ENCODE results near the gene SLC39A3. TPM values are rescaled to one million over a fixed set of nuclear protein-coding genes. Genes with fewer than 3 reads are reported as not detected.

The SLC39A3 gene
- total and polyA plus RNA-seq, 10 of the 15 experiments (the other 5 are each of a cell fraction or from before 2014, with no cell fraction given) = 0.63 to 67.1 (median 51.2) TPM

DNA sequence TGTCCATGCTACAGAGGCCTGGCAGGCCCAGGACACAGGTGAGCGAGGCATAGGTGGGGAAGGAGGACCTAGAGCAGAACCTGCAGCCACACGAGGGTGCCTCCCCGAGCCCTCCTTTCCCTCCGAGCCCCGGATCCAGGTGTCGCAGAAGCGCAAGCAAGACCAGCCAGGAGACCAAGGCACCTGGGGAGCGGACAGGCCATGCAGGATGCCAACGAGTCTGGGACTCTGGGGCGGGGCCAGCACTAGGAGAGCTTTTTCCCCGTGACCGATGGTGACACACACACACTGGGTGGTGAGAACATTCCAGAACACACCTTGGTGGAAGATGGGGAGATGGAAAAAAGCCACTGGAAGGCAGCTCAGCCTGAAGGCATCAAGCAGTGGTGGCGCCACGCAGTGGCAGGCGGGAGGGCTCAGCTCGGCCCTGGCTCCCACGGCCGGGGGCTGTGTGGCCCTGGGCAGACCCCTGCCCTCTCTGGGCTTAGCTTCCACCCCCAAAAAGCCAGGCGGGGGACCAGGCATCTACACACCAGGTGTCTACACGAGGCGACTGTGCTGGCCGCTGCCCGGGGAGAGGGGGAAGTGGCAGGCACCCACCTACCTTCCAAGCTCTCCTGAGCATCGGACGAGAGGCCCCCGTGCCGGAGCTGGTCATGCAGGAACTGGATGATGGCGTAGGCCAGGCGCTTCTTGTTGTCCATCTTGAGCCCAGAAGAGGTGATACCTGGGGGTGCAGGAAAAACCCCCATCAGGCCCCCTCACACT lies 28.7 kb upstream of the SLC39A3 start:
- DNase-seq (ENCODE audit: low read depth, low spot score) (no peak), FAIRE-seq (no peak), ATAC-seq (no peak)
- Histone ChIP-seq H3K9me3 (replicated peaks; ENCODE audit: control insufficient read depth, insufficient read depth, low read length) (no peaks in the 10 kb centered on the region), H3K27ac (ENCODE audit: control insufficient read depth, insufficient read depth) (no peak overlapping the region), H3K9ac (ENCODE audit: control insufficient read depth, insufficient read depth, low read length) (no peak overlapping the region), H3K4me1 (ENCODE audit: control insufficient read depth, insufficient read depth, low read length) (no peaks in the 10 kb centered on the region), H3K79me2 (ENCODE audit: control insufficient read depth, insufficient read depth, low read length) (peaks cover 18% of the 10 kb centered on the region), H3K27me3 (replicated peaks in 1 of 2; ENCODE audit: control insufficient read depth in 2 of 2, insufficient read depth in 2 of 2, low read length in 1 of 2) (no peaks in the 10 kb centered on the region), H3K4me3 (no peak overlapping the region), H2AFZ (ENCODE audit: control insufficient read depth, low read depth, low read length) (no peak overlapping the region), H3K4me2 (ENCODE audit: control insufficient read depth, insufficient read depth) (no peak overlapping the region), H3K36me3 (ENCODE audit: control insufficient read depth in 2 of 2, insufficient read depth in 2 of 2, low read length in 1 of 2) (peaks cover 5 to 32% of the 10 kb centered on the region in 2 experiments; a peak in 3 of 4 replicates), H4K20me1 (ENCODE audit: control insufficient read depth, insufficient read depth) (peaks cover 3% of the 10 kb centered on the region; the same call in 1 of the 2 replicates)
- intact Hi-C loops (cut with micrococcal nuclease; ENCODE audit: unreplicated experiment) = no loop called here
- in situ Hi-C loops (cut with MboI) = no loop called here
- 93% methylated on average over 20 of the region's 29 CpGs for WGBS (ENCODE audit: insufficient coverage, insufficient replicate concordance, low lambda C conversion rate, missing lambda C conversion rate)
- ChIA-PET POLR2A (no interaction called here), RAD21 (ENCODE audit: unreplicated experiment) (no interaction called here), CTCF (interaction anchor here (0.6 to 0.7 kb wide), 3 partner anchors 15 to 604 kb away, joined by 3 to 6 read pairs (median 3); no protein-coding TSS in a partner anchor), SMC1A (ENCODE audit: uncharacterized antibody, unreplicated experiment) (no interaction called here)
- no peak for TF ChIP-seq NR2C1 (IDR thresholded peaks at IDR 0.05)
- TF ChIP-seq, protein P1, sequence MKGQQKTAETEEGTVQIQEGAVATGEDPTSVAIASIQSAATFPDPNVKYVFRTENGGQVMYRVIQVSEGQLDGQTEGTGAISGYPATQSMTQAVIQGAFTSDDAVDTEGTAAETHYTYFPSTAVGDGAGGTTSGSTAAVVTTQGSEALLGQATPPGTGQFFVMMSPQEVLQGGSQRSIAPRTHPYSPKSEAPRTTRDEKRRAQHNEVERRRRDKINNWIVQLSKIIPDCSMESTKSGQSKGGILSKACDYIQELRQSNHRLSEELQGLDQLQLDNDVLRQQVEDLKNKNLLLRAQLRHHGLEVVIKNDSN (IDR thresholded peaks at IDR 0.05; ENCODE audit: borderline replicate concordance, extremely low read length, insufficient read depth, low read depth, low read length) = peak; percentile 3
- no TSS peak for BruUV-seq (replicated peaks)

DNA sequence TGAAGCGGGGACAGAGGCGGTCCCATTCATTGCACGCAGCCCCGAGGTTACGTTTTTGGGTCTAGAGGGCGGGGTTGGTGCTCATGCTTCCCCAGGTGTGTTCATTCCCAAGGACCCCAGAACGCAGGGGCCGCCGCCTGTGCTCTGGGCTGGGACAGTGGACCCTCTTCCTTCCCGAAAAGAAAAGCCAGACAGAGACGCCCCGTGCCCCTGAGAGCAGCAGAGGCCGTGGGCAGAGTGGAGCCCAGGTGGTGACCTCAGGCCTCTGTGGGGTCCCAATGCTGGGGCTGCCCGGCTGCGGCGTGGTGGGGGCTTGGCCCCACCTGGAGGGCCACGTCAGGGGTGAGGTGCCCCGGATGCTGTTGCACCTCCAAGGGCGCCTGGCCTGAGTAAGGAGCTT lies 27.9 kb upstream of the SLC39A3 start:
- ATAC-seq (no peak), FAIRE-seq (no peak), DNase-seq (ENCODE audit: low read depth, low spot score) (no peak)
- POLR2A ChIA-PET = no interaction called here
- no peak overlapping the region for H3K4me2 ChIP-seq (ENCODE audit: control insufficient read depth, insufficient read depth)
- H3K4me3 ChIP-seq = no peak overlapping the region
- H4K20me1 ChIP-seq (ENCODE audit: control insufficient read depth, insufficient read depth) = peaks cover 3% of the 10 kb centered on the region; the same call in 1 of the 2 replicates
- intact Hi-C loops (cut with micrococcal nuclease; ENCODE audit: unreplicated experiment) (no loop called here), in situ Hi-C loops (cut with MboI) (no loop called here)
- peaks cover 5 to 39% of the 10 kb centered on the region in 2 experiments; a peak in 3 of 4 replicates for H3K36me3 ChIP-seq (ENCODE audit: control insufficient read depth in 2 of 2, insufficient read depth in 2 of 2, low read length in 1 of 2)
- no peak overlapping the region for H2AFZ ChIP-seq (ENCODE audit: control insufficient read depth, low read depth, low read length)
- no peaks in the 10 kb centered on the region for H3K9me3 ChIP-seq (replicated peaks; ENCODE audit: control insufficient read depth, insufficient read depth, low read length)
- no peak overlapping the region for H3K27ac ChIP-seq (ENCODE audit: control insufficient read depth, insufficient read depth)
- H3K4me1 ChIP-seq (ENCODE audit: control insufficient read depth, insufficient read depth, low read length) = no peaks in the 10 kb centered on the region
- CTCF ChIA-PET = interaction anchor here (0.6 to 0.7 kb wide), 2 partner anchors 16 to 605 kb away, joined by 3 to 6 read pairs; no protein-coding TSS in a partner anchor
- TF ChIP-seq ZBED1 (IDR thresholded peaks at IDR 0.05; ENCODE audit: borderline replicate concordance) = no peak
- TF ChIP-seq SMARCA5 (IDR thresholded peaks at IDR 0.05) = no peak
- no peak for TF ChIP-seq POLR2AphosphoS2 (IDR thresholded peaks at IDR 0.05; ENCODE audit: low read depth, low read length)
- TF ChIP-seq, protein P2, sequence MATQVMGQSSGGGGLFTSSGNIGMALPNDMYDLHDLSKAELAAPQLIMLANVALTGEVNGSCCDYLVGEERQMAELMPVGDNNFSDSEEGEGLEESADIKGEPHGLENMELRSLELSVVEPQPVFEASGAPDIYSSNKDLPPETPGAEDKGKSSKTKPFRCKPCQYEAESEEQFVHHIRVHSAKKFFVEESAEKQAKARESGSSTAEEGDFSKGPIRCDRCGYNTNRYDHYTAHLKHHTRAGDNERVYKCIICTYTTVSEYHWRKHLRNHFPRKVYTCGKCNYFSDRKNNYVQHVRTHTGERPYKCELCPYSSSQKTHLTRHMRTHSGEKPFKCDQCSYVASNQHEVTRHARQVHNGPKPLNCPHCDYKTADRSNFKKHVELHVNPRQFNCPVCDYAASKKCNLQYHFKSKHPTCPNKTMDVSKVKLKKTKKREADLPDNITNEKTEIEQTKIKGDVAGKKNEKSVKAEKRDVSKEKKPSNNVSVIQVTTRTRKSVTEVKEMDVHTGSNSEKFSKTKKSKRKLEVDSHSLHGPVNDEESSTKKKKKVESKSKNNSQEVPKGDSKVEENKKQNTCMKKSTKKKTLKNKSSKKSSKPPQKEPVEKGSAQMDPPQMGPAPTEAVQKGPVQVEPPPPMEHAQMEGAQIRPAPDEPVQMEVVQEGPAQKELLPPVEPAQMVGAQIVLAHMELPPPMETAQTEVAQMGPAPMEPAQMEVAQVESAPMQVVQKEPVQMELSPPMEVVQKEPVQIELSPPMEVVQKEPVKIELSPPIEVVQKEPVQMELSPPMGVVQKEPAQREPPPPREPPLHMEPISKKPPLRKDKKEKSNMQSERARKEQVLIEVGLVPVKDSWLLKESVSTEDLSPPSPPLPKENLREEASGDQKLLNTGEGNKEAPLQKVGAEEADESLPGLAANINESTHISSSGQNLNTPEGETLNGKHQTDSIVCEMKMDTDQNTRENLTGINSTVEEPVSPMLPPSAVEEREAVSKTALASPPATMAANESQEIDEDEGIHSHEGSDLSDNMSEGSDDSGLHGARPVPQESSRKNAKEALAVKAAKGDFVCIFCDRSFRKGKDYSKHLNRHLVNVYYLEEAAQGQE (IDR thresholded peaks at IDR 0.05; ENCODE audit: low read depth, low read length) = no peak
- no peak for TF ChIP-seq TCF3 (IDR thresholded peaks at IDR 0.05; ENCODE audit: borderline replicate concordance, insufficient read depth, low read depth, low read length)
- H3K27me3 ChIP-seq (replicated peaks in 1 of 2; ENCODE audit: control insufficient read depth in 2 of 2, insufficient read depth in 2 of 2, low read length in 1 of 2) = no peaks in the 10 kb centered on the region
- H3K9ac ChIP-seq (ENCODE audit: control insufficient read depth, insufficient read depth, low read length) = no peak overlapping the region
- SMC1A ChIA-PET (ENCODE audit: uncharacterized antibody, unreplicated experiment) = no interaction called here
- 97% methylated on average over 18 of the region's 19 CpGs for WGBS (ENCODE audit: insufficient coverage, insufficient replicate concordance, low lambda C conversion rate, missing lambda C conversion rate)
- H3K79me2 ChIP-seq (ENCODE audit: control insufficient read depth, insufficient read depth, low read length) = peaks cover 18% of the 10 kb centered on the region
- RAD21 ChIA-PET (ENCODE audit: unreplicated experiment) = no interaction called here
- BruUV-seq (replicated peaks) = no TSS peak

Data from GM12878 (cell line).